H1 (cell line): ENCODE data around the gene GPR15LG. TPM values are rescaled to one million over a fixed set of nuclear protein-coding genes. Genes with fewer than 3 reads are reported as not detected.

Experiments
- CTCF ChIA-PET: fragments of 300-600 bp; sonication (Branson Sonifier 250); formaldehyde crosslinking; loops from one replicate; lab custom pipeline; 2021; ENCODE audit not compliant: partially characterized antibody; lab: Charles Lee
- POLR2A ChIA-PET: fragments of 300-600 bp; sonication (Branson Sonifier 250); formaldehyde crosslinking; loops from one replicate; lab custom pipeline; 2021; ENCODE audit warnings: inconsistent platforms; ENCODE audit not compliant: partially characterized antibody; lab: Charles Lee
- DNase-seq, 2 experiments: peaks; one replicate each; pipeline versions ENCODE4 v3.0.0 to v3.0.0-alpha.2; 2010 to 2022; ENCODE audit warnings: low spot score in 2 of 2, low read depth in 1 of 2, mixed read lengths in 1 of 2
- FAIRE-seq: peaks from 2 replicates; lab custom pipeline; 2011; peaks lifted over from hg19 to GRCh38; lab: Jason Lieb, UNC
- H2AFZ ChIP-seq: 2 replicates; pipeline ENCODE4 v1.8.1; 2012; ENCODE audit warnings: low read length, inconsistent platforms
- H2AK5ac ChIP-seq: 2 replicates; pipeline ENCODE4 v1.6.1; 2013; ENCODE audit warnings: low read depth, low read length
- H2BK120ac ChIP-seq: replicated peaks from 2 replicates; pipeline ENCODE3; 2013; ENCODE audit warnings: low read depth, low read length, inconsistent platforms
- H2BK12ac ChIP-seq: 2 replicates; pipeline ENCODE4 v1.6.1; 2013; ENCODE audit warnings: low read depth, low read length
- H2BK15ac ChIP-seq: 2 replicates; pipeline ENCODE4 v1.6.1; 2013; ENCODE audit warnings: low read length
- H2BK20ac ChIP-seq: 2 replicates; pipeline ENCODE4 v1.6.1; 2013; ENCODE audit warnings: low read length
- H2BK5ac ChIP-seq: 2 replicates; pipeline ENCODE4 v1.6.1; 2013; ENCODE audit warnings: low read depth, low read length
- H3K14ac ChIP-seq: 2 replicates; pipeline ENCODE4 v1.6.1; 2013; ENCODE audit warnings: inconsistent platforms; ENCODE audit not compliant: insufficient read length
- H3K18ac ChIP-seq: 2 replicates; pipeline ENCODE4 v1.6.1; 2013; ENCODE audit warnings: low read length; ENCODE audit errors: extremely low read depth
- H3K23ac ChIP-seq: 2 replicates; pipeline ENCODE4 v1.6.1; 2013; ENCODE audit warnings: inconsistent platforms; ENCODE audit not compliant: insufficient read length
- H3K23me2 ChIP-seq: 2 replicates; pipeline ENCODE4 v1.6.1; 2013; ENCODE audit warnings: low read depth, low read length
- H3K27ac ChIP-seq: 2 replicates; pipeline ENCODE4 v1.6.1; 2011; ENCODE audit warnings: low read depth, low read length, inconsistent platforms
- H3K27me3 ChIP-seq, 4 experiments: replicated peaks in 1 of 4; 1 replicate in 1 of 4; 2 replicates in 3 of 4; pipeline versions ENCODE4 v1.6.1 to v1.8.1; 2011 to 2013; ENCODE audit warnings: low read length in 3 of 4, mild to moderate bottlenecking in 3 of 4, inconsistent platforms in 2 of 4, mixed read lengths in 2 of 4, moderate library complexity in 1 of 4; ENCODE audit not compliant: control insufficient read depth in 3 of 4, insufficient read depth in 3 of 4; ENCODE audit errors: extremely low read depth in 1 of 4
- H3K36me3 ChIP-seq, 4 experiments: 2 replicates each; pipeline versions ENCODE4 v1.6.1 to v1.8.1; 2011 to 2013; ENCODE audit warnings: mild to moderate bottlenecking in 4 of 4, low read length in 3 of 4, moderate library complexity in 2 of 4, control low read depth in 1 of 4, inconsistent platforms in 1 of 4; ENCODE audit not compliant: insufficient read depth in 4 of 4, control insufficient read depth in 2 of 4
- H3K4ac ChIP-seq: replicated peaks from 2 replicates; pipeline ENCODE3; 2013; ENCODE audit warnings: low read length, low read depth, mixed read lengths, inconsistent platforms; ENCODE audit not compliant: insufficient read length
- H3K4me1 ChIP-seq, 4 experiments: replicated peaks in 1 of 4; 1 replicate in 1 of 4; 2 replicates in 3 of 4; pipeline versions ENCODE4 v1.6.1 to v1.8.1; 2011 to 2013; ENCODE audit warnings: low read length in 3 of 4, inconsistent platforms in 2 of 4, mixed read lengths in 1 of 4; ENCODE audit not compliant: insufficient read depth in 4 of 4, control insufficient read depth in 3 of 4
- H3K4me2 ChIP-seq, 2 experiments: 2 replicates each; pipeline versions ENCODE4 v1.6.1 to v1.8.1; 2011 to 2013; ENCODE audit warnings: low read depth in 2 of 2, low read length in 2 of 2, control low read depth in 1 of 2, inconsistent platforms in 1 of 2, mild to moderate bottlenecking in 1 of 2; ENCODE audit not compliant: insufficient read depth in 1 of 2
- H3K4me3 ChIP-seq, 4 experiments: fragments of 200-600, 300-600 bp in 1 of 4; sonication (generic), shearing (Covaris generic), sonication (Bioruptor Twin) in 1 of 4; 2 replicates each; pipeline versions ENCODE4 v1.5.1 to v1.8.1; 2011 to 2016; ENCODE audit warnings: low read length in 4 of 4, low read depth in 3 of 4, control low read depth in 2 of 4, inconsistent platforms in 2 of 4, mild to moderate bottlenecking in 2 of 4, mixed read lengths in 1 of 4, moderate library complexity in 1 of 4; ENCODE audit not compliant: insufficient read depth in 2 of 4; ENCODE audit errors: extremely low read depth in 1 of 4
- H3K56ac ChIP-seq: replicated peaks from 2 replicates; pipeline ENCODE3; 2013; ENCODE audit warnings: low read depth, mild to moderate bottlenecking, mixed read lengths, low read length, inconsistent platforms; ENCODE audit not compliant: insufficient read length
- H3K79me1 ChIP-seq: 2 replicates; pipeline ENCODE4 v1.6.1; 2013; ENCODE audit warnings: low read depth, low read length, control low read depth
- H3K79me2 ChIP-seq, 2 experiments: 2 replicates each; pipeline versions ENCODE4 v1.6.1 to v1.8.1; 2012 to 2013; ENCODE audit warnings: low read length in 2 of 2, mild to moderate bottlenecking in 2 of 2, inconsistent platforms in 1 of 2; ENCODE audit not compliant: insufficient read depth in 2 of 2, control insufficient read depth in 1 of 2
- H3K9ac ChIP-seq, 4 experiments: replicated peaks in 1 of 4; 1 replicate in 1 of 4; 2 replicates in 3 of 4; pipeline versions ENCODE4 v1.6.1 to v1.8.1; 2011 to 2013; ENCODE audit warnings: low read depth in 3 of 4, low read length in 3 of 4, control low read depth in 2 of 4, mild to moderate bottlenecking in 2 of 4, moderate library complexity in 2 of 4, inconsistent platforms in 1 of 4; ENCODE audit errors: extremely low read depth in 1 of 4
- H3K9me3 ChIP-seq, 2 experiments: 2 replicates each; pipeline versions ENCODE4 v1.6.1 to v1.8.1; 2012 to 2013; ENCODE audit warnings: mild to moderate bottlenecking in 2 of 2, moderate library complexity in 2 of 2, control low read depth in 1 of 2, inconsistent platforms in 1 of 2, low read depth in 1 of 2, low read length in 1 of 2, mixed read lengths in 1 of 2; ENCODE audit not compliant: insufficient read depth in 2 of 2
- H4K20me1 ChIP-seq, 2 experiments: replicated peaks in 1 of 2; 2 replicates each; pipeline versions ENCODE3 to v1.8.1; 2011 to 2013; ENCODE audit warnings: inconsistent platforms in 2 of 2, low read length in 2 of 2, mild to moderate bottlenecking in 1 of 2; ENCODE audit not compliant: insufficient read depth in 2 of 2, control insufficient read depth in 1 of 2
- H4K5ac ChIP-seq: 2 replicates; pipeline ENCODE4 v1.6.1; 2013; ENCODE audit warnings: low read length, low read depth, mixed read lengths, inconsistent platforms; ENCODE audit not compliant: insufficient read length
- H4K8ac ChIP-seq: 2 replicates; pipeline ENCODE4 v1.8.0; 2013; ENCODE audit warnings: mild to moderate bottlenecking, moderate library complexity, low read length, inconsistent platforms; ENCODE audit not compliant: insufficient read depth; ENCODE audit errors: extremely low read depth
- H4K91ac ChIP-seq: replicated peaks from 2 replicates; pipeline ENCODE3; 2013; ENCODE audit warnings: low read length, mixed read lengths, inconsistent platforms; ENCODE audit not compliant: insufficient read length
- ASH2L ChIP-seq: fragments of 200-600, 300-600 bp; sonication (generic); IDR thresholded peaks from one replicate; pipeline ENCODE4 v1.7.1; 2017; ENCODE audit warnings: low read length
- BACH1 ChIP-seq: IDR thresholded peaks from 2 replicates; pipeline ENCODE4 v1.6.1; 2012; ENCODE audit warnings: low read length, improper control_type of control experiment
- CHD1 ChIP-seq: IDR thresholded peaks from 2 replicates; pipeline ENCODE4 v1.6.1; 2012; ENCODE audit warnings: low read depth, low read length, improper control_type of control experiment
- CREB1 ChIP-seq: IDR thresholded peaks from 2 replicates; pipeline ENCODE4 v1.6.1; 2012; ENCODE audit warnings: inconsistent platforms
- EZH2 ChIP-seq: fragments of 200-600 bp; sonication (generic); IDR thresholded peaks from 2 replicates; pipeline ENCODE4 v1.7.1; 2012; ENCODE audit warnings: low read depth, mild to moderate bottlenecking, moderate library complexity, low read length, inconsistent platforms; ENCODE audit not compliant: severe bottlenecking
- NANOG ChIP-seq: IDR thresholded peaks from 2 replicates; pipeline ENCODE4 v1.6.1; 2011; ENCODE audit warnings: low read length, low read depth, mild to moderate bottlenecking, inconsistent platforms; ENCODE audit not compliant: insufficient read depth, poor library complexity, severe bottlenecking
- POLR2AphosphoS5 ChIP-seq: IDR thresholded peaks from 2 replicates; pipeline ENCODE4 v1.6.1; 2011; ENCODE audit warnings: low read depth, low read length
- SAP30 ChIP-seq: fragments of 300-600 bp; sonication (generic); IDR thresholded peaks from 2 replicates; pipeline ENCODE4 v1.7.1; 2012; ENCODE audit warnings: low read length, moderate library complexity, mild to moderate bottlenecking, inconsistent platforms; ENCODE audit not compliant: insufficient read depth, insufficient replicate concordance
- SRF ChIP-seq: IDR thresholded peaks from 2 replicates; pipeline ENCODE4 v1.6.1; 2011; ENCODE audit warnings: mild to moderate bottlenecking, low read depth, low read length, moderate library complexity
- TCF12 ChIP-seq: IDR thresholded peaks from 2 replicates; pipeline ENCODE4 v1.6.1; 2011; ENCODE audit warnings: low read depth, mild to moderate bottlenecking, low read length
- TEAD4 ChIP-seq: IDR thresholded peaks from 2 replicates; pipeline ENCODE4 v1.6.1; 2012; ENCODE audit warnings: low read depth, low read length, inconsistent platforms, mixed read lengths
- YY1 ChIP-seq: IDR thresholded peaks from 2 replicates; pipeline ENCODE4 v1.6.1; 2011; ENCODE audit warnings: low read depth, mild to moderate bottlenecking, low read length
- WGBS, 2 experiments: shearing (Covaris generic) in 1 of 2; methylation state at CpG; one replicate each; pipeline versions ENCODE4 v1.1.6 to v1.1.7; 2013 to 2015; ENCODE audit warnings: low lambda C conversion rate in 2 of 2, mixed read lengths in 2 of 2, inconsistent platforms in 1 of 2, low coverage in 1 of 2, missing lambda C conversion rate in 1 of 2; ENCODE audit not compliant: insufficient replicate concordance in 2 of 2, insufficient coverage in 1 of 2, insufficient read length in 1 of 2; ENCODE audit errors: extremely low coverage in 1 of 2, missing lambda C conversion rate in 1 of 2; 5-methylcytosine and 5-hydroxymethylcytosine counted together
- polyA plus RNA-seq, 7 experiments: library from polyadenylated mRNA; depleted of rRNA in 3 of 7; stranded (reverse) in 5 of 7; unstranded in 2 of 7; fragments of >200 nt in 5 of 7; fragments of 200-250 nt in 2 of 7; gene quantifications; 1 replicate in 5 of 7; 2 replicates in 1 of 7; 4 replicates in 1 of 7; pipeline versions ENCODE4 v1.2.1 to v1.2.3, GENCODE V29; 2011 to 2013; ENCODE audit warnings: missing spikeins in 2 of 7, mixed read lengths in 2 of 7
- total RNA-seq: library from RNA; stranded (reverse); fragmentation: NEBNext Ultra II Directional; extraction: Animal tissue kit (Norgen Biotek cat#: 25700); gene quantifications from 2 replicates; pipeline ENCODE4 v1.2.1, GENCODE V29; 2021

The GPR15LG gene
- total and polyA plus RNA-seq, 2 of the 8 experiments (the other 6 are each of a cell fraction or from before 2014, with no cell fraction given): not detected

DNA sequence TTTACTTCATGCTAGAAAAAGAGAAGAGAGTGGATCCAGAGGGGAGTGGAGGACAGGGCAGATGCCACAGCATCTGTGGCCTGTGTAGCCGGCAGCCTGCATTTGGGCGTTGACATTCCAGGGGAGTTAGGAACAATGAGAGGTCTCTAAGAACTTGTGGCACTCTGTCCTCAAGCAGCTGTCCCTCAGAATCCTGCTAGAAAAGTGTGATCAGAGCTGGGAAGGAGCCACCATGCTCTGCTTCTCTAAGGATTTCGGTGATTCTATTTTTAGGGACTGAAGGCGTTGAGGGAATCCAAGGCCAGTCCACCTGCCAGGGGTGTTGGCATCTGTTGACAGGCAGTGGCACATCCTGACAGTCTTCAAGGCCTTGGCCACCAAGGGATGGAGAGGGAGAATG, 44.1 kb downstream of the GPR15LG start:
- H2BK120ac ChIP-seq: no peak overlapping the region
- no peak overlapping the region for H4K8ac ChIP-seq
- CTCF ChIA-PET: interaction anchor here (0.8 to 8.8 kb wide), 10 partner anchors 8 to 78 kb away, joined by 3 to 113 read pairs (median 4); partner anchors contain the start of gene LRIT2
- H3K4me3 ChIP-seq: no peak overlapping the region
- H3K79me1 ChIP-seq: no peaks in the 10 kb centered on the region
- H2BK12ac ChIP-seq: no peak overlapping the region
- TF ChIP-seq ASH2L (no peak), TEAD4 (no peak), YY1 (no peak), CREB1 (no peak), TCF12 (no peak), SRF (no peak), EZH2 (no peak), SAP30 (no peak), BACH1 (no peak), CHD1 (no peak), POLR2AphosphoS5 (no peak), NANOG (no peak)
- no peaks in the 10 kb centered on the region for H3K9me3 ChIP-seq
- no peaks in the 10 kb centered on the region for H3K23me2 ChIP-seq
- H4K91ac ChIP-seq: no peak overlapping the region
- H3K9ac ChIP-seq: no peak overlapping the region
- no peak overlapping the region for H2BK20ac ChIP-seq
- H3K56ac ChIP-seq: no peak overlapping the region
- no peak overlapping the region for H3K4me2 ChIP-seq
- DNase-seq (no peak), FAIRE-seq (no peak)
- no peak overlapping the region for H2AFZ ChIP-seq
- no peak overlapping the region for H3K27ac ChIP-seq
- no peaks in the 10 kb centered on the region for H3K36me3 ChIP-seq
- H3K27me3 ChIP-seq: 0 out of 7 replicates have a peak, but pooled peaks cover 0 to 2% (median 0%) of the 10 kb centered on the region in 4 experiments
- no peak overlapping the region for H2AK5ac ChIP-seq
- POLR2A ChIA-PET: no interaction called here
- no peaks in the 10 kb centered on the region for H3K79me2 ChIP-seq
- peaks cover 0 to 4% (median 0%) of the 10 kb centered on the region in 4 experiments; a peak in 1 of 7 replicates for H3K4me1 ChIP-seq
- WGBS, 2 experiments: 92% methylated on average over 4 of the region's 4 CpGs; no CpG with 5 or more reads in 1 of the 2 experiments
- no peak overlapping the region for H3K14ac ChIP-seq
- H4K20me1 ChIP-seq: no peaks in the 10 kb centered on the region
- no peak overlapping the region for H3K18ac ChIP-seq
- no peak overlapping the region for H3K23ac ChIP-seq
- H2BK15ac ChIP-seq: no peak overlapping the region
- H3K4ac ChIP-seq: no peak overlapping the region
- H2BK5ac ChIP-seq: no peak overlapping the region
- no peak overlapping the region for H4K5ac ChIP-seq
